PC-9 (cell line): ENCODE results near the gene LGR6. TPM values are rescaled to one million over a fixed set of nuclear protein-coding genes. Genes with fewer than 3 reads are reported as not detected.
"Not testable (repeated sequence)": the region's sequence is repeated elsewhere in the genome, so short reads cannot be mapped to it uniquely, and the experiment has no call there.

Experiments
- BruUV-seq: library from RNA; stranded (reverse); fragments of 400-500 nt; replicated peaks from 2 replicates; lab custom pipeline; 2021; lab: Mats Ljungman, UMichigan
- CTCF ChIA-PET: fragments of 300-600 bp; sonication (Branson Sonifier 250); formaldehyde crosslinking; loops from one replicate; lab custom pipeline; 2022; ENCODE audit warnings: antibody characterized with exemption; lab: Charles Lee
- POLR2A ChIA-PET: fragments of 300-600 bp; sonication (Branson Sonifier 250); formaldehyde crosslinking; loops from one replicate; lab custom pipeline; 2022; ENCODE audit warnings: antibody characterized with exemption; ENCODE audit not compliant: unreplicated experiment; lab: Charles Lee
- DNase-seq, 2 experiments: peaks; one replicate each; pipeline versions ENCODE4 v3.0.0 to v3.0.0-alpha.2; 2015 to 2022; ENCODE audit warnings: mixed read lengths in 1 of 2
- H2AFZ ChIP-seq: fragments of 200-600 bp; sonication (generic); 2 replicates; pipeline ENCODE4 v1.8.1; 2017; ENCODE audit warnings: antibody characterized with exemption
- H3F3A ChIP-seq: fragments of 200-600 bp; sonication (generic); 2 replicates; pipeline ENCODE4 v1.8.1; 2017; ENCODE audit warnings: antibody characterized with exemption, mild to moderate bottlenecking, low read depth; ENCODE audit not compliant: insufficient read depth
- H3K27ac ChIP-seq: fragments of 200-600 bp; sonication (generic); 2 replicates; pipeline ENCODE4 v1.6.1; 2016; ENCODE audit warnings: mixed run types
- H3K27me3 ChIP-seq: fragments of 200-600 bp; sonication (generic); 2 replicates; pipeline ENCODE4 v1.6.1; 2016; ENCODE audit warnings: low read depth, mixed run types; ENCODE audit not compliant: insufficient read depth
- H3K36me3 ChIP-seq: fragments of 200-600 bp; sonication (generic); 2 replicates; pipeline ENCODE4 v1.6.1; 2016; ENCODE audit warnings: low read depth, mixed run types
- H3K4me1 ChIP-seq: fragments of 200-600 bp; sonication (generic); replicated peaks from 2 replicates; pipeline ENCODE4 v1.6.1; 2016; ENCODE audit warnings: mixed run types; ENCODE audit not compliant: insufficient read depth
- H3K4me2 ChIP-seq: fragments of 200-600 bp; sonication (generic); 2 replicates; pipeline ENCODE4 v1.6.1; 2017; ENCODE audit warnings: mixed run types
- H3K4me3 ChIP-seq: fragments of 200-600 bp; sonication (generic); 2 replicates; pipeline ENCODE4 v1.6.1; 2016; ENCODE audit warnings: mixed run types
- H3K79me2 ChIP-seq: fragments of 200-600 bp; sonication (generic); 2 replicates; pipeline ENCODE4 v1.6.1; 2017; ENCODE audit warnings: low read depth, mixed run types
- H3K9me2 ChIP-seq: fragments of 200-600 bp; sonication (generic); 2 replicates; pipeline ENCODE4 v1.8.1; 2017; ENCODE audit warnings: mild to moderate bottlenecking; ENCODE audit not compliant: insufficient read depth
- H3K9me3 ChIP-seq: fragments of 200-600 bp; sonication (generic); 2 replicates; pipeline ENCODE4 v1.8.1; 2016; ENCODE audit warnings: low read depth; ENCODE audit not compliant: insufficient read depth
- H4K20me1 ChIP-seq: fragments of 200-600 bp; sonication (generic); 2 replicates; pipeline ENCODE4 v1.8.1; 2017; ENCODE audit not compliant: insufficient read depth
- CTCF ChIP-seq: fragments of 200-600 bp; sonication (generic); conservative IDR thresholded peaks from 2 replicates; pipeline ENCODE4 v1.6.1; 2017; ENCODE audit warnings: mixed run types, antibody characterized with exemption, mild to moderate bottlenecking, moderate library complexity
- EZH2 ChIP-seq: fragments of 200-600 bp; sonication (generic); IDR thresholded peaks from 2 replicates; pipeline ENCODE4 v1.8.0; 2017; ENCODE audit warnings: antibody characterized with exemption, low read depth
- intact Hi-C: fragments of 100-400 bp; cut with micrococcal nuclease; formaldehyde crosslinking; loops from one replicate; pipeline ENCODE4 v1.10.0; 2022; ENCODE audit not compliant: unreplicated experiment
- total RNA-seq: library from RNA; stranded (reverse); gene quantifications from 2 replicates; pipeline ENCODE4 v1.2.3, GENCODE V29; 2021

Gene LGR6
- total RNA-seq, 1 experiment from 2014 or later = 5.6 TPM

GRCh38 chr1:202351725-202352124, 158.1 kb downstream of the LGR6 start:
- Histone ChIP-seq H3K36me3 (no peaks in the 10 kb centered on the region), H3K4me1 (peaks cover 71% of the 10 kb centered on the region), H3K9me2 (no peaks in the 10 kb centered on the region), H3K4me2 (peak overlapping the region; percentile 54), H3F3A (peaks cover 20% of the 10 kb centered on the region), H3K27me3 (no peaks in the 10 kb centered on the region), H3K9me3 (no peaks in the 10 kb centered on the region), H4K20me1 (no peaks in the 10 kb centered on the region; the same call in 1 of the 2 replicates), H3K79me2 (peaks cover 74% of the 10 kb centered on the region), H3K27ac (peak overlapping the region; percentile 22), H3K4me3 (no peak overlapping the region), H2AFZ (no peak overlapping the region)
- no peak for TF ChIP-seq EZH2
- no peak for TF ChIP-seq CTCF
- intact Hi-C loops = no loop called here
- peak in 1 of 2 experiments; percentile 46 for DNase-seq
- POLR2A ChIA-PET = no interaction called here
- CTCF ChIA-PET = no interaction called here
- BruUV-seq = no TSS peak

GRCh38 chr1:202352583-202353197, 159.1 kb downstream of the LGR6 start:
- peaks cover 83% of the 10 kb centered on the region for H3K79me2 ChIP-seq
- POLR2A ChIA-PET, DNase-seq, H4K20me1 ChIP-seq, H3K4me3 ChIP-seq, H3K27me3 ChIP-seq, H3K27ac ChIP-seq, H3K36me3 ChIP-seq, H3K9me3 ChIP-seq, BruUV-seq, H3K9me2 ChIP-seq, intact Hi-C loops, CTCF ChIA-PET, H2AFZ ChIP-seq: not testable (repeated sequence)
- H3K4me2 ChIP-seq = peak overlapping the region; percentile 54
- H3F3A ChIP-seq = peaks cover 30% of the 10 kb centered on the region
- H3K4me1 ChIP-seq = peaks cover 80% of the 10 kb centered on the region

GRCh38 chr1:202355944-202356553, 162.4 kb downstream of the LGR6 start:
- Histone ChIP-seq H3K4me1 (peaks cover 60% of the 10 kb centered on the region), H3K9me2 (no peaks in the 10 kb centered on the region), H3K27me3 (no peaks in the 10 kb centered on the region), H3K36me3 (no peaks in the 10 kb centered on the region), H3K4me3 (no peak overlapping the region), H3K4me2 (peak overlapping the region; percentile 52), H3K79me2 (peaks cover 91% of the 10 kb centered on the region), H3F3A (peaks cover 31% of the 10 kb centered on the region), H4K20me1 (no peaks in the 10 kb centered on the region), H3K27ac (peak overlapping the region; percentile 83), H3K9me3 (0 out of 2 replicates have a peak, but pooled peaks cover 3% of the 10 kb centered on the region), H2AFZ (no peak overlapping the region)
- POLR2A ChIA-PET = interaction anchor here (0.7 kb wide), 1 partner anchor 8 kb away, joined by 3 read pairs; no protein-coding TSS in a partner anchor
- CTCF ChIA-PET = interaction anchor here (0.5 kb wide), 1 partner anchor 146 kb away, joined by 3 read pairs; no protein-coding TSS in a partner anchor
- no peak for TF ChIP-seq CTCF
- no peak for TF ChIP-seq EZH2
- intact Hi-C loops = no loop called here
- no TSS peak for BruUV-seq
- peak; percentile 21 to 95 for DNase-seq
